WI38 (cell line): ENCODE data around the gene CLRN1.

Experiments
- H3K4me3 ChIP-seq: 2 replicates; pipeline ENCODE4 v1.5.1; 2011; ENCODE audit warnings: low read depth, mild to moderate bottlenecking, control low read depth, low read length
- TF ChIP-seq, protein P1 (sequence below): IDR thresholded peaks from 2 replicates; pipeline ENCODE4 v1.5.1; 2012; ENCODE audit warnings: low read depth, mild to moderate bottlenecking, control low read depth, low read length

The CLRN1 gene

DNA sequence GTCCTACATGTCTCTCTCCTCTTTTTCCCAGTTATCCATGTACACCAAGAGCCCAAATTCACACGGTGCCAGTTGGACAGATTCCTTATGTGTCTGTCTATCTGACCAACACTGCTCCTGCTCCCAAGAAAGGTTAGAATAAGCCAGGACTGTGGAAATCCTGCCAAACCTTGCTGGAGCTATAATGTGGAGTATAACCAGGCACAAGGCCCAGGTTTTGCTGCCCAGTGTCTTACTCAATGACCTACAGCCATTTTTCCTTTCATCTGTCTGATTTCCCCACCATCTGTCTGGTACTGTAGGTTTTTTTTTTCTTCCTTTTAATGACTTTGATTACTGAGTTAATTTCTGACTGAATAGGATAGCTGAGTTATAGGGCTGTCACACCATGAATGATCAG lies 40.8 kb downstream of the CLRN1 start:
- TF ChIP-seq, protein P1, sequence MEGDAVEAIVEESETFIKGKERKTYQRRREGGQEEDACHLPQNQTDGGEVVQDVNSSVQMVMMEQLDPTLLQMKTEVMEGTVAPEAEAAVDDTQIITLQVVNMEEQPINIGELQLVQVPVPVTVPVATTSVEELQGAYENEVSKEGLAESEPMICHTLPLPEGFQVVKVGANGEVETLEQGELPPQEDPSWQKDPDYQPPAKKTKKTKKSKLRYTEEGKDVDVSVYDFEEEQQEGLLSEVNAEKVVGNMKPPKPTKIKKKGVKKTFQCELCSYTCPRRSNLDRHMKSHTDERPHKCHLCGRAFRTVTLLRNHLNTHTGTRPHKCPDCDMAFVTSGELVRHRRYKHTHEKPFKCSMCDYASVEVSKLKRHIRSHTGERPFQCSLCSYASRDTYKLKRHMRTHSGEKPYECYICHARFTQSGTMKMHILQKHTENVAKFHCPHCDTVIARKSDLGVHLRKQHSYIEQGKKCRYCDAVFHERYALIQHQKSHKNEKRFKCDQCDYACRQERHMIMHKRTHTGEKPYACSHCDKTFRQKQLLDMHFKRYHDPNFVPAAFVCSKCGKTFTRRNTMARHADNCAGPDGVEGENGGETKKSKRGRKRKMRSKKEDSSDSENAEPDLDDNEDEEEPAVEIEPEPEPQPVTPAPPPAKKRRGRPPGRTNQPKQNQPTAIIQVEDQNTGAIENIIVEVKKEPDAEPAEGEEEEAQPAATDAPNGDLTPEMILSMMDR, result no peak
- no peak overlapping the region for H3K4me3 ChIP-seq

DNA sequence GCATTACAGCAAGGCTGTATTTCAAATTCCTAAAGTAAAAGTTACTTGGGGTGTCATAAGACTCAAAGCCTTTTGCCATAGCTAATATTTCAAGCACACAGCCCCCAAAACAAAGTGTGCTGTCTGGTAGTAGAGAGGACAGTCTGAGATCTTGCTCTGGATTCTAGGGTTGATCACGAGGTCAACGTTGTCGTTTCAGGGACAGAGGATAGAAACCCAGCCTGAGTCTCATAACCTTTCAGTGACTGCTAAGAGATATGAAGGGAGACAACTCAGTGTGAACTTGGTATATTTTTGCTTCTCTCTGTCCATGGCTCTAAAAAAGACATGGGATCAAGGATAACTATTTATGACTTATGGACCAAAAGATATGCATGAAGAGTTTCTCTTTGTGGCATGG lies 41.7 kb downstream of the CLRN1 start:
- H3K4me3 ChIP-seq, result no peak overlapping the region
- TF ChIP-seq, protein P1, result no peak

DNA sequence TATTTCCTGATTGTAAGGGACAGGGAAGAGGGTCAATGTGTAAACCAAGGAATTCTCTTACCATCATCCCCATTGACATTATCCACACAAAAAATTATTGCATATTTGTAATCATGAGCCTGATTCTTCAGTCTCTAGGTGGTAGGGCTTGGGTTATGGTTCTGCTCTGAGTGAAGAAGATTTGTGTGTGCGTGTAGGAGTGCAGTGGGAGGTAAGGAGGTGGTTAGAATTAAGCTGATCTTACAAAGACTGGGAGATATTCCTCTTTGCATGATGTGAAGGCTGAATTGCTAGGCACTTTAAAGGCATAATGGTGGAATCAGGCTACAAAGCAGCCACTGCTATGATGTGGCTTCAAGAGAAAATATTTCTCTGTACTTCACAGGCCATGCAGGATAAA lies 44.3 kb downstream of the CLRN1 start:
- TF ChIP-seq, protein P1, result no peak
- H3K4me3 ChIP-seq, result no peak overlapping the region

DNA sequence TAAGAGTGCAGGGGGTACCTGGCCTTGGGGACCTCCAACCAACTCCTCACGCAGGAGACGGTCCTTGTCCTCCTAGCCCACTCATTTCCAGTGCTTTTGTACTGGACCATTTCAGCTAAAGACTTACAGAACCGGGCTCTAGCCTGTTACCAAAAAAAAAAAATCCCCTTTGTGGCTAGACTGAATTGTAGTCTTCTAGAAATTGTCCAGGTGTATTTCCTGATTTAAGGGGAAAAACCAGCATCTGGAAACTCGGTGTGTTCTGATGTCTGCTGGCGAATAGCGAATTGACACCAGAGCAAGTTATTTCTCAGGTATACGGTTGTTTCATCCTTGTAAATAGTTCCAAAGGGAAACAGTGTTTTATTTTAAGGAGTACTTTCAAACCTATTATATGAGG lies 46.2 kb downstream of the CLRN1 start:
- TF ChIP-seq, protein P1, result no peak

DNA sequence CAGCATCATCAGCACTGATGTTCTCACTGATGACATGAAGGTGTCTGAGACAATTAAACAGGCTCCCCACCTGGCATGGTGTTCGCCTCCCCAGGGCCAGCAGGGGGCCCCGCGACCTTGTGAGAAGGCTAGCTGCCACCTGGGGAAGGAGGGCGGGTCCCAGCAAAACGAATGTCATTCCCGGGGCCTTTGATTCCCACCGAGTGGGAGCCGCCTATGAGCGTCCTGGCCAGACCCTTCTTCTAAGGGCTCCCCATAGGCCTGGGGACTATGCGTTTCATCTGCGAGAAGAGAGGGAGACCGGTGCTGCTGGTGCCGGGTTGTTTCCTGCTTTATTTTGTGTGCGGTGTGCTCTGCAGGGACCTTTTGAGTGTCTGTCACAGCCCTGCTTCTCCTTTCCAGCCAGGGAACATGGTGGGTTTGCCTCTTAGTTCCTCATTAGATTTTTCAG lies 46.8 kb downstream of the CLRN1 start:
- TF ChIP-seq, protein P1, result peak; percentile 61
- no peak overlapping the region for H3K4me3 ChIP-seq

More for the DNA sequence above, 46.2 kb downstream of the CLRN1 start:
- H3K4me3 ChIP-seq, result no peak overlapping the region

DNA sequence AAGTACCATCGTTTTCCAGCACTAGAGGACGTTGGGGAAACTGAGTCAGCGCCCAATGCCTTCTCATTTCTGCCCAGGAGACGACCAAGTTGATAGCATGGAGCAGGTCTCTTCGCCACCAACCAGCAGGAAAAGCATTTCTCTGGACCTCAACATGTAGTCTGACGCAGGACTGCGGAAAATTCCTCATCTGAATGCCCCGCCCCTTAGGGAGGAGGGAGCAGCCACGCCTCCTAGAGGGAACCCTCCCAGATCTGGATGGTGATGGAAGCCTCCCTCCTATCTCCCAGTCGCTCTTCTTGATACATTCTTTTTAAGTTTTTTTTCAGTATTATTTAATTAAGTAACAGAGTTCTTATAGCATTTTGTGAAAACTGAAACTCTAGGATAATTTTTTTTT lies 49.9 kb downstream of the CLRN1 start:
- TF ChIP-seq, protein P1, result no peak
- H3K4me3 ChIP-seq, result no peak overlapping the region

DNA sequence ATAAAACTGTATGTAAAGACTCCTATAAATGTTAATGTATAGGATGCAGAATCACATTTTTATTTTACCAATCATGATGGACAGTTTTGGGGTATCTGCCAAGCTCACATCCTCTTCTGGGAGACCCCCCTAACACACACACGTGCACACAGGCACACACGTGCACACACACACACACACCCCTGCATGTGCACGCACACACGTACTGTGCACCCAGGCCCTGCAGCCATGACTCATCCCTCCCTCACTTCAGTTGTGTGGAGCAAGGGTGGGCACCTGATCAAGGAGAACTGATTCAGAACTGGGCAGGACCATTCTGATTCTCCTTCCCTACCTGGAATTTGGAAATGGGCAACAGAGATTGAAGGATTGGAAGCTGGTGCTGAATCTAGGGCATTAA lies 51.3 kb downstream of the CLRN1 start:
- TF ChIP-seq, protein P1, result no peak
- no peak overlapping the region for H3K4me3 ChIP-seq
